ENCODE measurements around the gene DAB2IP.
"Not testable (repeated sequence)": the region's sequence is repeated elsewhere in the genome, so short reads cannot be mapped to it uniquely, and the experiment has no call there.

DAB2IP gene

GRCh38 chr9:121651295-121652020 lies at the start of gene DAB2IP:
Gene DAB2IP, plus strand, starts transcription at chr9:121651634. Its CDS starts 142 bp downstream, at chr9:121651776.
- no peak for DNase-seq (ENCODE audit: low read depth in 2 of 2)

DNA sequence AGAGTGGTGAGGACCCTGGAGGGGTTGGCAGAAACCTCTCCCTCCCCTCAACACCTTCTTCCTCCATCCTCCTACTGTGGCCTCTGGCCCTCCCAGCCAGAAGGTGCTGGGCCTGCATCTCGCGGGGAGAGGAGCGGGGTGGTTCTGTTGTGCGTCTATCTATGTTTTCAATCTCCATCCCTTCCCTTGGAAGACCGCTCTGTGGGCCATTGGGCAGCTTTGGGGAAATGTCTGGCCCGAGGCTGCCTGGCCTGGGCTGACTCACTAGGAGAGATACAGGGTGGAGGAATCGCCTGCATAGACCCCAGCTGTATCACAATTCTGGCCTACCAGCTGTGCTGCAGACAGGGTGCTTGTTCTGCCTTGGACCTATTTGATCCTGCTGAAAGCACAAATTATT lies 48.4 kb upstream of the DAB2IP start:
- DNase-seq (ENCODE audit: low read depth in 2 of 2): no peak

- DNase-seq (ENCODE audit: low read depth in 2 of 2): no peak
Measured at GRCh38 chr9:121604242-121604641, 47.2 kb upstream of the DAB2IP start.

- DNase-seq (ENCODE audit: low read depth in 2 of 2): no peak
Measured at GRCh38 chr9:121604654-121605053, 46.8 kb upstream of the DAB2IP start.

GRCh38 chr9:121607434-121608167 lies 43.8 kb upstream of the DAB2IP start:
- DNase-seq (ENCODE audit: low read depth in 2 of 2): no peak

GRCh38 chr9:121608168-121608853 lies 43.1 kb upstream of the DAB2IP start:
- DNase-seq (ENCODE audit: low read depth in 2 of 2): no peak

DNA sequence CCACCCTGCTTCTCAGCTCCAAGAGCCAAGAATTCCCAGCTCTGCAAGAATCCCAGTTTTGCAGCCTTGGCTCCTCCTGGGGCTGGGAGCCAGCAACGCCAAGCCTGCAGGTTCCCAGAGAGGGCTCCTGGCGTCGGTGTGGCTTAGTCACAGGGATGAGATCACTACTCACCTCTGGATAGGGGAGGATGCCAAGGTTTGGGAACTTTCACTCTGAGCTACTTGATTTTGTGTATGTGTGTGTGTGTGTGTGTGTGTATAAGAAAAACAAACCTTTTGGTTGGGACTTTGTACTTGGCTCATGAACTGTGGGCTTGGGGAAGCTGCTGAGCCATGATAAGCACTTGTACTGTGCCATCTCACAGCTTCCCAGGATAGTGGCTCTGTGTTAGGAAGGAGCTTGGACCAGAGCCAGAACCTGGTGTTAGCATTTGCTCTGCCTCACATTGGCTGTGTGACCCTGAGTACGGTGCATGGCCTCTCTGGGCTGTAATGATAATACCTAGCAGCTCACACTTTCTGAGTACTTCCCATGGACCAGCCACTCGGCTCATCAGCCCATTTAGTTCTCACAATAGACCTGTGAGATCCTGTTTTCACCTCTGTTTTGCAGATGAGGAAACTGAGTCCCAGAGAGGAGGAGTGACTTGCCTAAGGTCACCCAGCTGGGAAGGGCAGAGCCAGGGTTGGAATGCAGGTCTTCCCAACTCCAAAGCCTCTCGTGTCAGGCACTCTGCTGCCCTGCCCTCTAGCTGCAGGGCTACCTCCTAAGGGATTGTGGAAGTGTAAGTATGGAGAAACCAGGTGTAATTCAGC lies 41.4 kb upstream of the DAB2IP start:
- DNase-seq (ENCODE audit: low read depth in 2 of 2): no peak

DNA sequence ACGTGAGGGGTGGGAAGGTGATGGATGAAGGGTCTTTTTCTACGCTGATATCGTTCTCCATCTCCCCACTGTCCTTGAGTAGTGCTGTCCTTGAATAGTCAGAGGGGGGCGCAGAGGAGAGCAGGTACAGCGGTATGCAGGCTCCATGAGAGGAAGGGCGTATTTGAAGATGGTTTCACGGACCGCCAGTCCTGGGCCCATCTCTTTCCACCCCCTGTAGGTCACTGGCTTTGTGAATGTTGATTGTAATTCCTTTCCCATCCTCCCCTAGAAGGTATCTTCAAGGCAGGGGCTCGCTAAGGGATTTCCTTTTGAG lies 40.8 kb upstream of the DAB2IP start:
- no peak for DNase-seq (ENCODE audit: low read depth in 2 of 2)

DNA sequence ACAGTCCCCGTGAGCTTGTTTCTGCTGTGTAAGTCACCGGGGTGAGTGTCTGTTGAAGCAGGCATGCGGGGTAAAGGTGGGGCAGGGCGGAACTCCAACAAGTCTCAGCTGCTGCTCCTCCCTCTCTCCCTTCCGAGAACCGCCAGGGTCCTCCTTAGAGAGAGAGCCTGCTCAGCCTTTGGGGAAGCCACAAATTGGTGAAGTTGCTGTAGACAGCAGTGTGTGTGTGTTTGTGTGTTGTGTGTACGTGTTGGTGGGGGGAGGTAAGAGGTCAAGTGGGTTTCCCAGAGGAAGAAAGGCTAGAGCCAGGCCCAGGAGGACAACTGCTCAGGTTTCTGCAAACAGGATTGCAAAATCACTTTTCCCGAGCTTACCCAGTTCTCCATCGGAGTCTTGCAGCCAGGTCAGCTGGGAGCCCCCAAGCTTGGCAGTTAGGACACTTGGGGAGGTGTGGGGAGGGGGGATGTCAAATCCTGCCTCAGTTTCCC lies 38.9 kb upstream of the DAB2IP start:
- DNase-seq (ENCODE audit: low read depth in 2 of 2): no peak

GRCh38 chr9:121613009-121613752 lies 38.3 kb upstream of the DAB2IP start:
- DNase-seq (ENCODE audit: low read depth in 2 of 2): no peak

GRCh38 chr9:121616123-121616755 lies 35.2 kb upstream of the DAB2IP start:
- DNase-seq (ENCODE audit: low read depth in 2 of 2): no peak

DNA sequence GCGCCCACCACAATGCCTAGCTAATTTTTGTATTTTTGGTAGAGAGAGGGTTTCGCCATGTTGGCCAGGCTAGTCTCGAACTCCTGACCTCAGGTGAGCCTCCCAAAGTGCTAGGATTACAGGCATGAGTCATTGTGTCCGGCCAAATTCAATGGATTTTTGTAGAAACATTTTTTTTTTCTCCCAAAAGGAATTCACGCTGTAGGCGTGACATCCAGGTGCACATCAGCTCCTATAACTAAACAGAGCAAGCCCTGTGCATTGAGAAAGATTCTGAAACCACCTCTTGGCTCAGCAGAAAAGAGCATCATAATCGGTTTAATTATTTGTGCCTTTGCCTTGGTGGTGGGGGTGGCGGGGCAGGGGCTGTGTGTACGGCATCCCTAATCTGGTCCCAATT lies 32.9 kb upstream of the DAB2IP start:
- no peak for DNase-seq (ENCODE audit: low read depth in 2 of 2)

DNA sequence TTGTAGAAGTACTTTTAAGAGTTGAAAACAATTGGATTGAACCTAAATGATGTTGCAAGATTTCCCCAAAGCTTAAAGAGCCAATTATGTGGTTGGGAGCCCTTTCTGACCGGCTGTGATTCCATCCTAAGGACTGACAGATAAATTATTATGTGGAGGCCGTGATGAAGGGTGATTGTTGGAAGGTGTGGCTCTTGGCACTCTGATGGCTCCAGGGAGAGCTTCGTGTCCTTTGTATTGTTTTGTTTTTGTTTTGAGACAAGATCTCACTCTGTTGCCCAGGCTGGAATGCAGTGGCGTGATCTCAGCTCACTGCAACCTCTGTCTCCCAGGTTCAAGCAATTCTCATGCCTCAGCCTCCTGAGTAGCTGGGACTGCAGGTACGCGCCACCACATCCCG lies 32.5 kb upstream of the DAB2IP start:
- DNase-seq (ENCODE audit: low read depth in 2 of 2): not testable (repeated sequence)

GRCh38 chr9:121619545-121620324 lies 31.7 kb upstream of the DAB2IP start:
- no peak for DNase-seq (ENCODE audit: low read depth in 2 of 2)

DNA sequence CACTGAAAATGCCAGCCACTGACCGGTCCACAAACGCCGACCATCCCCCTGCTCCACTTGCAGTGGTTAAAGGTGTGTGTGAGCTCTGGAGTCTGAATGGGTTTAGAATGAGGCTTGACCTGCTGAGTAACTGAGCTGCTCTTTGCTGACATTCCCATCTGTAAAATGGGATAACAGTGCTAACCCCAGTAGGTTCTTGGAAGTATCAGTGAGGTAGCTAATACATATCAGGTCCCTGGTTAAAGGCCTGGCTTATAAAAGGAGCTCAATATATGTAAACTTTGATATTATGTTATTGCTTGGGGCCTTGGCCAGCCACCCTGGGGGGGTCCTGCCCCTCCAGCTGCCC lies 31.1 kb upstream of the DAB2IP start:
- no peak for DNase-seq (ENCODE audit: low read depth in 2 of 2)

GRCh38 chr9:121620777-121621449 lies 30.5 kb upstream of the DAB2IP start:
- DNase-seq (ENCODE audit: low read depth in 2 of 2): no peak

- DNase-seq (ENCODE audit: low read depth in 2 of 2): no peak
Measured at GRCh38 chr9:121622387-121623203, 28.8 kb upstream of the DAB2IP start.

DNA sequence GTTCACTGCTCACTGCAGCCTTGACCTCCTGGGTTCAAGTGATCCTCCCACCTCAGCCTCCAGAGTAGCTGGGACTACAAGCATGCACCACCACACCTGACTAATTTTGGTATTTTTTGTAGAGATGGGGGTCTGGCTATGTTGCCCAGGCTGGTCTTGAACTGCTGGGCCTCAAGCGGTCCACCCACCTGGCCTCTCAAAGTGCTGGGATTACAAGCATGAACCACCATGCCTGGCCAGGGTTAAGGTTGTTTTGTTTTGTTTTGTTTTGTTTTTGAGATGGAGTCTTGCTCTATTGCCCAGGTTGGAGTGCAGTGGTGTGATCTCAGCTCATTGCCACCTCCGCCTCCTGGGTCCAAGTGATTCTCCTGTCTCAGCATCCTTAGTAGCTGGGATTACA lies 28.0 kb upstream of the DAB2IP start:
- DNase-seq (ENCODE audit: low read depth in 2 of 2): not testable (repeated sequence)

- DNase-seq (ENCODE audit: low read depth in 2 of 2): no peak
Measured at GRCh38 chr9:121625590-121625989, 25.8 kb upstream of the DAB2IP start.

Data from stimulated activated CD4-positive, alpha-beta T cell treated with anti-CD3 and anti-CD28 coated beads, Interleukin-4, amount 100 ng/mL, for 48 hours (primary cell).